NT2/D1 (cell line): ENCODE results near the gene PTPRH.

ENCODE experiments used
- YY1 ChIP-seq: IDR thresholded peaks from 2 replicates; pipeline ENCODE4 v1.6.1; 2011; ENCODE audit not compliant: insufficient read length, insufficient read depth
- ZNF274 ChIP-seq: IDR thresholded peaks from 2 replicates; pipeline ENCODE4 v1.6.1; 2011; ENCODE audit warnings: mild to moderate bottlenecking, low read depth, low read length

GRCh38 chr19:55134736-55135135 lies 74.6 kb downstream of the PTPRH start:
- TF ChIP-seq ZNF274 (no peak), YY1 (no peak)
